ENCODE measurements around the gene UMODL1.
"Not testable (repeated sequence)": the region's sequence is repeated elsewhere in the genome, so short reads cannot be mapped to it uniquely, and the experiment has no call there.

DNA sequence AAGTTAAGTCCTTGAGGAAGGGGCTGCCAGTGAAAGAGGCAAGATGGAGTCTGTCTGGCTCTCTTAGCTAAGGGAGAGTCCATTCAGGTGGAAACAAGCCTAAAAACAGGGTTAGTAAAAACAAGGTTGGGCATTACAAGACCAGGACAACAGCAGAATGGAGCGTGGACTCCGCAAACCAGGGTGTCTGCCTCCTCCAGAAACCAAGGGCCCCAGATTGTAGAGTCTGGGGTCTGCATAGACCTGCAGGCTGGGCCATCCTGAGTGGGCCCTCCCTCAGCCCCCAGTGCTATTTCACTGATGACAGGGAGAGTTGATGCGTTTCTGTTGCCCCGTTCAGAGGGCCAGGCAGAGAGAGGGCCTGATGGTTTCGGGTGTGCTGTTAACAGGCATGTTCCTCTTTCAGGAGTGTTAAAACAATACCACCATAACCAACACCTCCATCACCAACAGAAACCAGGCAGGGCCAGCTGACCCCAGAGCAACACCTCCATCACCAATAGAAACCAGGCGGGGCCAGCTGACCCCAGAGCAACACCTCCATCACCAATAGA lies 6.6 kb downstream of the UMODL1 start:
- TF ChIP-seq POLR2AphosphoS5, POLR2A (IDR thresholded peaks at IDR 0.05; ENCODE audit: low read depth, low read length): not testable (repeated sequence)

All from GM12892 (cell line).